Ovary (tissue), 9 donors: ENCODE measurements around the gene RUNX1. TPM values are rescaled to one million over a fixed set of nuclear protein-coding genes. Genes with fewer than 3 reads are reported as not detected.

ENCODE experiments used
- DNase-seq, 5 donors: peaks; one replicate each; pipeline ENCODE4 v3.0.0-alpha.2; 2019 to 2020
- H3K27ac ChIP-seq, 2 donors: fragments of 200-600 bp; one replicate each; pipeline versions ENCODE4 v1.5.1 to v1.8.0; 2019 to 2022
- H3K27me3 ChIP-seq: fragments of 200-600 bp; one replicate; pipeline ENCODE4 v1.8.0; 2022
- H3K36me3 ChIP-seq: fragments of 200-600 bp; sonication (generic); one replicate; pipeline ENCODE4 v1.5.1; 2019
- H3K4me1 ChIP-seq: one replicate; pipeline ENCODE4 v1.8.1; 2013; ENCODE audit warnings: mild to moderate bottlenecking, moderate library complexity; ENCODE audit not compliant: insufficient read depth
- H3K4me3 ChIP-seq: fragments of 200-600 bp; sonication (generic); one replicate; pipeline ENCODE4 v1.5.1; 2017
- H3K9me3 ChIP-seq, 2 donors: fragments of 200-600 bp in 1 of 2; sonication (generic) in 1 of 2; one replicate each; pipeline versions ENCODE4 v1.5.1 to v1.8.1; 2013 to 2019; ENCODE audit warnings: mild to moderate bottlenecking in 1 of 2, moderate library complexity in 1 of 2
- EP300 ChIP-seq: sonication (generic); formaldehyde crosslinking; IDR thresholded peaks from one replicate; pipeline ENCODE4 v1.6.1; 2017; ENCODE audit warnings: antibody characterized with exemption
- POLR2A ChIP-seq: fragments of 450-650 bp; IDR thresholded peaks from one replicate; pipeline ENCODE4 v1.6.1; 2017; ENCODE audit warnings: antibody characterized with exemption, mild to moderate bottlenecking, moderate library complexity
- WGBS, 3 donors: extraction: QIAGEN DNeasy Blood & Tissue Kit in 1 of 3; methylation state at CpG; one replicate each; pipeline versions ENCODE4 v1.1.5 to v1.1.7; 2013 to 2017; 5-methylcytosine and 5-hydroxymethylcytosine counted together
- intact Hi-C, 4 donors: fragments of 100-400 bp; cut with DNase I; formaldehyde crosslinking; loops; one replicate each; pipeline versions ENCODE4 v1.11.0 to v1.15.1; 2022 to 2023
- polyA plus RNA-seq, 2 donors: library from polyadenylated mRNA; stranded (reverse); fragments of 200-250 nt in 1 of 2; fragments of 350-450 nt in 1 of 2; fragmentation: Illumina TruSeq in 1 of 2; extraction: RNeasy Lipid Tissue Mini Kit (QIAGEN cat#74804) in 1 of 2; gene quantifications; one replicate each; pipeline ENCODE4 v1.2.3, GENCODE V29; 2013 to 2014
- total RNA-seq, 7 donors: library from RNA; depleted of rRNA in 2 of 7; stranded (reverse); fragments of >200 nt in 2 of 7; fragmentation: NEBNext Ultra II Directional in 3 of 7; extraction: Animal tissue kit (Norgen Biotek cat#: 25700) in 3 of 7; gene quantifications; one replicate each; pipeline versions ENCODE4 v1.1.0 to v1.2.4, GENCODE V29; 2016 to 2023
- TF ChIP-seq, protein P1 (sequence below), 3 donors: fragments of 450-650 bp in 2 of 3; fragments of 200-600 bp in 1 of 3; IDR thresholded peaks; one replicate each; pipeline versions ENCODE4 v1.5.1 to v1.8.0; 2016 to 2022; ENCODE audit warnings: antibody characterized with exemption in 3 of 3, mild to moderate bottlenecking in 1 of 3
- donor health status: DM: no; HTN: no; CAD: no; lungs with moderate emphysema.
- donor health status: DM: no; HTN: no; CAD: no.
- donor health status: Bipolar disorder and iron deficiency.
- donor health status: DM: yes; HTN: yes; CAD: no.
- donor health status: DM: no; HTN: no; CAD: no.
- donor health status: DM: yes; HTN: yes; CAD: no.

RUNX1 gene
- total and polyA plus RNA-seq, 9 donors, result 6.0 to 27.4 (median 17.8) TPM

- TF ChIP-seq EP300, result no peak
- TF ChIP-seq, protein P1, sequence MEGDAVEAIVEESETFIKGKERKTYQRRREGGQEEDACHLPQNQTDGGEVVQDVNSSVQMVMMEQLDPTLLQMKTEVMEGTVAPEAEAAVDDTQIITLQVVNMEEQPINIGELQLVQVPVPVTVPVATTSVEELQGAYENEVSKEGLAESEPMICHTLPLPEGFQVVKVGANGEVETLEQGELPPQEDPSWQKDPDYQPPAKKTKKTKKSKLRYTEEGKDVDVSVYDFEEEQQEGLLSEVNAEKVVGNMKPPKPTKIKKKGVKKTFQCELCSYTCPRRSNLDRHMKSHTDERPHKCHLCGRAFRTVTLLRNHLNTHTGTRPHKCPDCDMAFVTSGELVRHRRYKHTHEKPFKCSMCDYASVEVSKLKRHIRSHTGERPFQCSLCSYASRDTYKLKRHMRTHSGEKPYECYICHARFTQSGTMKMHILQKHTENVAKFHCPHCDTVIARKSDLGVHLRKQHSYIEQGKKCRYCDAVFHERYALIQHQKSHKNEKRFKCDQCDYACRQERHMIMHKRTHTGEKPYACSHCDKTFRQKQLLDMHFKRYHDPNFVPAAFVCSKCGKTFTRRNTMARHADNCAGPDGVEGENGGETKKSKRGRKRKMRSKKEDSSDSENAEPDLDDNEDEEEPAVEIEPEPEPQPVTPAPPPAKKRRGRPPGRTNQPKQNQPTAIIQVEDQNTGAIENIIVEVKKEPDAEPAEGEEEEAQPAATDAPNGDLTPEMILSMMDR (IDR thresholded peaks at IDR 0.05), result no peak
- TF ChIP-seq POLR2A, result no peak
- Histone ChIP-seq H3K4me3 (no peak overlapping the region), H3K27me3 (no peaks in the 10 kb centered on the region), H3K36me3 (no peaks in the 10 kb centered on the region), H3K4me1 (no peaks in the 10 kb centered on the region), H3K9me3 (no peaks in the 10 kb centered on the region), H3K27ac (no peak overlapping the region)
- no peak for DNase-seq
- intact Hi-C loops, result no loop called here
Measured at GRCh38 chr21:34983680-34984086, 65.4 kb downstream of the RUNX1 start.

DNA sequence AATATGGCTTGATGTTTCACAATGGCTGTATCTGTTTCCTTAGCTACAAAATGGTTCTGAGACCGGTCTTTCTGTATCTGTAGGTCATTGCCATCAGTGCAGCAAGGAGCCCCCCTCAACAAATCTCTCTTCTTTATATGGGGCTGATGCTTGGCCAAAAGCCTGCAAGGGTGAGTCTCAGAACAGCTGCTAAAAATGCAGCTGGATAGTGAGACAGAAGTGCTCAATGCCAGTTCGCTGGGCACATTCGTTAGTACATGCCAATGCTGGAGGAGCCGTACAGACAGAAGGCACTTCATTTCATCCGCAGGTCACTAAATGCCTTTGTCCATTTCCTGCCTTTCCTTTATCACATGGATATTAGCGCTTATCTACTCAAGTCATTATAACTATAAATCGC lies 67.3 kb downstream of the RUNX1 start:
- no peaks in the 10 kb centered on the region for H3K4me1 ChIP-seq
- DNase-seq, result no peak
- no peaks in the 10 kb centered on the region for H3K9me3 ChIP-seq
- WGBS, 3 donors, result 93 to 96% (median 94%) methylated on average over 7 of the region's 7 CpGs
- TF ChIP-seq EP300 (no peak), POLR2A (no peak)
- TF ChIP-seq, protein P1 (IDR thresholded peaks at IDR 0.05), result no peak
- H3K27ac ChIP-seq, result no peak overlapping the region
- H3K36me3 ChIP-seq, result no peaks in the 10 kb centered on the region
- H3K27me3 ChIP-seq, result no peaks in the 10 kb centered on the region
- intact Hi-C loops, result no loop called here
- no peak overlapping the region for H3K4me3 ChIP-seq

- Histone ChIP-seq H3K4me3 (no peak overlapping the region), H3K27ac (no peak overlapping the region), H3K36me3 (no peaks in the 10 kb centered on the region), H3K4me1 (no peaks in the 10 kb centered on the region), H3K9me3 (no peaks in the 10 kb centered on the region), H3K27me3 (no peaks in the 10 kb centered on the region)
- intact Hi-C loops, result no loop called here
- DNase-seq, result no peak
- 36 to 39% (median 38%) methylated on average over 8 of the region's 8 CpGs for WGBS, 3 donors
- no peak for TF ChIP-seq EP300
Measured at GRCh38 chr21:34980423-34981115, 68.5 kb downstream of the RUNX1 start.

- H3K9me3 ChIP-seq, result no peaks in the 10 kb centered on the region
- WGBS, 3 donors, result 63 to 84% (median 81%) methylated on average over 4 of the region's 4 CpGs
Measured at GRCh38 chr21:34979383-34979782, 69.7 kb downstream of the RUNX1 start.

GRCh38 chr21:34977333-34977732 lies 71.8 kb downstream of the RUNX1 start:
- DNase-seq, result no peak
- TF ChIP-seq, protein P1 (IDR thresholded peaks at IDR 0.05), result no peak
- TF ChIP-seq EP300 (no peak), POLR2A (no peak)
- H3K4me1 ChIP-seq, result no peaks in the 10 kb centered on the region
- H3K27ac ChIP-seq, result no peak overlapping the region
- no peaks in the 10 kb centered on the region for H3K9me3 ChIP-seq
- no peaks in the 10 kb centered on the region for H3K27me3 ChIP-seq
- H3K4me3 ChIP-seq, result no peak overlapping the region
- WGBS, 3 donors, result 89 to 100% (median 97%) methylated on average over 1 of the region's 1 CpG
- intact Hi-C loops, result no loop called here
- H3K36me3 ChIP-seq, result no peaks in the 10 kb centered on the region

More at GRCh38 chr21:34979383-34979782, 69.7 kb downstream of the RUNX1 start:
- H3K4me1 ChIP-seq, result no peaks in the 10 kb centered on the region
- no peak overlapping the region for H3K4me3 ChIP-seq
- intact Hi-C loops, result no loop called here
- no peaks in the 10 kb centered on the region for H3K27me3 ChIP-seq
- H3K36me3 ChIP-seq, result no peaks in the 10 kb centered on the region
- DNase-seq, result no peak
- TF ChIP-seq, protein P1 (IDR thresholded peaks at IDR 0.05), result no peak
- TF ChIP-seq POLR2A, result no peak
- no peak for TF ChIP-seq EP300
- no peak overlapping the region for H3K27ac ChIP-seq
